GM18511 (cell line): ENCODE measurements around the gene PXK.
A peak's percentile ranks its signal among the peaks of the same experiment; 100 is the strongest.

Experiments used
- ATAC-seq: cut with Tn5 transposase; IDR thresholded peaks from one replicate; pipeline ENCODE4 v1.9.1; 2021; ENCODE audit warnings: mild to moderate bottlenecking, moderate library complexity; ENCODE audit not compliant: unreplicated experiment

Gene PXK

DNA sequence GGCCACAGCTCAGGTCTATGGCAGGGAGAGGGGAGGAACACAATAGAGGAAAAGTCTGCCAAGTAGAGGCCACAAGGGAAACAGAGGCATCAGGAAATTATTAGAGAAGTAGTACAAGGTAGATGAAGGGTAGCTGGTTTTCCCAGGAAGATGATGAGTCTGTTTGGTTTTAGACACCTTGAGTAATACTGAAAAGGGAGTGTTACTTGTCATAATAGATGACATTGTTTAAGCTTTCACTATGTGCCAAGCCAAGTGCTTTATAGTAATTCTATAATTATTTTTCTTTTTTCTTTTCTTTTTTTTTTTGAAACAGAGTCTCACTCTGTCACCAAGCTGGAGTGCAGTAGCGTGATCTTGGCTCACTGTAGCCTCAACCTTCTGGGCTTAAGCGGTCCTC is 13.7 kb downstream of the PXK start:
- ATAC-seq = no peak

DNA sequence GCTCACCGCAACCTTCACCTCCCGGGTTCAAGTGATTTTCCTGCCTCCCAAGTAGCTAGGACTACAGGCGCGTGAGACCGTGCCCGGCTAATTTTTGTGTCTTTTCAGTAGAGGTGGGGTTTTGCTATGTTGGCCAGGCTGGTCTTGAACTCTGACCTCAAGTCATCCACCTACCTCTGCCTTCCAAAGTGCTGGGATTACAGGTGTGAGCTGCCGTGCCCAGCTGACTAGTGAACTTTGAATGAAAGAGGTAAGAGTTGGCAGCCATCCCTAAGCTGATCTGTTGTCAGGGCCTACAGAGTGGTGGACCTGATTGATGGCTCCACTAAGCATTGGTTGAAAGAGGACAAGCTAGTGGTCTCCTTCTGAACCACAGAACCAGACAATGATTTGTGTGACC is 15.3 kb downstream of the PXK start:
- ATAC-seq = no peak

DNA sequence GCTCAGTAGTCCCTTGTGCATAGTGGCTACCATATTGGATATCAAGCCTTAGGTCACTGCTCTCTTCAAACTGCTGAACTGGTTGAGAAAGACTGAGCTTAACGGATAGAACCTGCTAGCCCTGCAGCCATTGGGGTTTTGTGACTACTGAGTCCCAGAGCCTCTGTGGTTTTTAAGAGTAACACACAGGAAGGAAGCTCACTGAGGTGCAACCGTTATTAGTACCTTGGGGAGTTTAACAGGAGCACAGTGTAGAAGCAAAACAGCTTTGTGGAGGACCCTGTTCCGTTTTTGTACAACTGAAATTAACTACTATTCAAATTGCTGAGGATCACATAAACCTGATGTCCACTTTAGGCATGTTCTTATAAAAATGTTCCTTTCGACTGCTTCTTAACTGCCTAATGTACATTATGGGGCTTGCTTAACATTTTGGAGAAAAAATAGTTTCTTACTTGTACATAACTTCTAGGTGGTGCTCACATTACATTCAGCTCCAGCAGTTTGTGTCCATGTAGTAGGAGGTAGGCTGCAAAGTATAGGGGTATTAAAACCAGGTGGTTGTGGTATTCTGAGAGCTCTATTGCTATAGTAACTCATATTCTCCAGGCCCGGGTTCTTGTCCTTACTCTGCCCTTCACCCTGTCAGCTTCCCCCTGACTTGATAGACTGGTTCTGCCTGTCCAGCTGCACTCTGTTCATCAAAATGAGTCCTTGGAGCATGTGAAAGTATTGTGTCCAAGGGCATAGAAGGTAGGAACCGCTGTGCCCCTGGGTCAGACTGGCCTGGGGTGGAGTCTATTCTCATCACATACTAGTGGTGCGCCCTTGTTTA is 17.3 kb downstream of the PXK start:
- peak; percentile 78 for ATAC-seq

DNA sequence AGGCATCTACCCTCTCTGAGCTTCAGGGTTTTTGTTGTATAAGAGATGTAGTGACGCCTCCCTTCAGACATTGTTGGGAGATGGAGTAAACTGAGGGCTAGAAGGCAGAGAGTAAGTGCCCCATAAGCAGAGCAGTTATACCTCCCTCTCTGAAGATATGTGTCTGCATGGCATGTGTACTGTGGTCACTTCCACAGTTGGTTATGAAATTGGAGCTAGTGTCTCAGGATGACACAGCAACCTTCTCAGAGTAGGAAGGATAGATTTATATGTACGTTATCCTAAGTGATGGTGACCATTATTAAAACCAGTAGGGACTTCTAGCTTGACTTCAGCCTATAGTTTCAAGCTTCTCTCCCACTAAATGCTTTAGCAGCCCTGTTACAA is 17.9 kb downstream of the PXK start:
- ATAC-seq = no peak

DNA sequence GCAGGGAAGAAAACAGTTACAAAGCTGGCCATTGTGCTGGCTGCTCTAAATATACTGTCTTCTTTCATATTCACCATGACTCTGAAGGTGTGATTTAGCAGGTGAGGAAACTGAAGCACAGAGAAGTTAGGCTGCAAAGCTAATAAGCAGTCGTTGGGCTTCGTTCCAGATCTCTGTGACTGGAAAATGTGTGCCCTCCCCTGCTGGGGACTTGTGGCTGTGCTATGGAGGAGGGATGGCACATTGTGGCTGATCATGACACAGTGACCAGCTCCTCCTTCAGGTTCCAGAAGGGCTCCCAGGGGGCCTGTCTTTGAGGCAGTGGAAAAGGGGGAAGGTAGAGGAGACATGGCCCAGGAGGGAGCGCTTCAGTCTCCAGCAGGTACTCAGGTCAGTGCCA is 19.2 kb downstream of the PXK start:
- ATAC-seq = no peak

DNA sequence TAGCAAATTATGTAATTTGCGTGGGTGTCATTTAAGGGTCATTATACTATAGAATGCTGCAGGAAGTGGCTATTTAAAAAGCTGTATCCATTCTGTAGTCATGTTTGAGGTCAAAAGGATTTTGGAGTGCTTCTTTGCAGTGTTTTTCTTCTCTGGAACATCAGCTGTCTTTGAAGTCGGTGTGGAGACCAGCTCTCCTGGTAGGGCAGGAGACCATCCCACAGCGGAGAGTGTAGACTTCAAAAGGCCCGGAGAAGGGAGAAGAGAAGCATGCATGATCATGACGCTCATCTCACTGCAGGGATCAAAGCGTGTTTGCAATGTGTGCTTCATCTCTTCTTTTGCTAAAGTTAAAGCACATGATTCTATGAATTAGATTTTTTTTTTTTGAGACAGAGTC is 19.9 kb downstream of the PXK start:
- ATAC-seq = no peak

DNA sequence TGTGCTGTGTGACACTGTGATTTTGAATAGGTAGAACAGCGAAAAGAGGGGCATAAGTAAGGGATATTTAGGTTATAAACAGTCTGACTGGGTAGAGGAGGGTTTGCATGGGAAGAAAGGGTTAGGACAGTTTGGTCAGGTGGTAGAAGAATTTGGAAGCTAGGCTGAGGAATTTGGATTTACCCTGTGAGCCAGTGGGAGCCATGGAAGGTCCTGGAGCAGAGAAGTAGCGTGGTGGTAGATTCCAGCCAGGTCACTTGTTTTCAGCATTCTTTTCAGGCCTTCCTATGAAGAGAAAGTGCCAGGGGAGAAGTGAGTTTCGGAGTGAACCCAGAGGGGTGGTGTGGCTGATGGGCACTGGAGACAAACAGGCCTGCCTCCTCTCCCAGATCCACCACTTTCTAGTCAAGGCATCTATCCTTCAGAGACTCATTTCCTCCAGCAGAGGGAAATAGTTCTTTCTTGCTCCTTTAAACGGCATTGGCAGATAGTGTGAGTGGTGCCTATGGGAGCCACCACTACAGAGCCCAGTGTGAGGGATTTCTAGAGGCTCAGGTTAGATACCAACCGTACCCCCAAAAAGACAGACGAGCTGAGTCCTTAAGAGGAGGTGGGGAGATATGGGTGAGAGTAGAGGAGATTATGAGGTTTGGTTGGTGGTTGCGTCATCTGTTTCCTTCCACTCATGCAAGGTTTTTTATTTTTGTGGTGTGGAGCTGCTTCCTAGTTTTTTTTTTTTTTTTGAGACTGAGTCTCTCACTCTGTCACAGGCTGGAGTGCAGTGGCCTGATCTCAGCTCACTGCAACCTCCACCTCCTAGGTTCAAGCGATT is 21.2 kb downstream of the PXK start:
- ATAC-seq = no peak

DNA sequence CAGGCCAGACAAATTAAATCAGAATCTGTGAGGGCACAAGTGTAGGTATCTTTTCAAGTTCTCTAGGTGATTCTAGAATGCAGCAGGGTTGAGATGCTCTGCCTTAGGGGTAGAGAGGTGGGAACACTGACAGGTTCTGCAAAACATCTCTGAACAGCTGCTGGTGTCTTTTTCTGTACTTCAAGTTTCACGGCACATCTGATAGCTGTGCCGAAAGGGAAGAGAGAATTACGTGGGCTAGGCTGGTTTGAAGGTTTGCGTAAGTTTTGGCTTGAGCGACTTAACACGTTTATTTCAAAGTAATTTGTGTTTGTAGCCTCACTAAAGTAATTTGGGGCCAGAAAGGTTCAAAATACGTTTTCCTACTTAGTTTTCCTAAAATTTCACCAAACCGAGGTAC is 22.5 kb downstream of the PXK start:
- peak; percentile 65 for ATAC-seq

DNA sequence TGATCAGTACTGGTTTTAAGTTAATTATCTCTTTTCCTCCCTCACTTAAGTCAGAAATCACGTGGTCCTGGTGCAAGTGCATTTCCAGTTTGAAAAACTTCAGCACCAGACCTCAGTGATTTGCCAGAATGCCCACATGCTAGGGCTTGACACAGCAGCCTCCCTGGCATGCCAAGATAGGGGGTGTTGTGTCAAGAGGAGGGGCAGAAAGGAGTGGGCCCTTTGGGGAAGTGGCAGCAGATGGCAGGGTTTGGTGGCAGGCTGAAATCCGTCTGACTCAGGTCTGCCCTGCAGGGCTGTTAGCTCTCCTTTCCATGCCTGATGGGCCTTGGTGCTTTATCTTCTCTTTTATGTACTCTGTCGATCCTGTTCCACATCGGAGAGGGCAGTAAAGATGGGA is 23.4 kb downstream of the PXK start:
- no peak for ATAC-seq

DNA sequence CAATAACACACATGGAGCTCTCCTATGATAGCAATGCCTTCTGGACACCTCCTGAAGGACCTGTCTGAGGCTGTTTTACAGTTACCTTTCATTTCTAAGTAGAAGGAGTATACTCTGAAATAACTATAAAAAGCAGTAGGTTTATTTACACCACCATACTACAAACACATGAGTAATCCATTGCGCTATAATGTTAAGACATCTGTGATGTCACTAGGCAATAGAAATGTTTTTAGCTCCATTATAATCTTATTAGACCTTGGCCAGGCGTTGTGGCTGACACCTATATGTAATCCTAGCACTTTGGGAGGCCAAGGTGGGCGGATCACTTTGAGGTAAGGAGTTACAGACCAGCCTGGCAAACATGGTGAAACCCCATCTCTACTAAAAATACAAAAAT is 24.7 kb downstream of the PXK start:
- no peak for ATAC-seq

DNA sequence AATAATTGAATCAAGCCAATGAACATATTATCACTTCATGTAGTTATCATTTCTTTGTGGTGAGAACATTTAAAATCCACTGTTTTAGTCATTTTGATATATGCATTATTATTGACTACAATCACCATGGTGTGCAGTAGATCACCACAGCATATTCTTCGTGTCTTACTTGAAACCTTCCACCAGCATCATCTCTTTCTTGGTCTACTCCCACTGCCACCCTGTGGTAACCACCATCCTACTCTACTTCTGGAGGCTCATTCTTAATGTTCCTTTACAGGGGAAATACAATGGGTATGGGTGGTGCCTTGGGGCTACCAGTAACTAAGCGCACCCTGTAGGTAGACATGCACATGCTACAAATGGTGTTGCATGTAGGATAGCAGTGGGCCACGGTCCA is 25.4 kb downstream of the PXK start:
- no peak for ATAC-seq

DNA sequence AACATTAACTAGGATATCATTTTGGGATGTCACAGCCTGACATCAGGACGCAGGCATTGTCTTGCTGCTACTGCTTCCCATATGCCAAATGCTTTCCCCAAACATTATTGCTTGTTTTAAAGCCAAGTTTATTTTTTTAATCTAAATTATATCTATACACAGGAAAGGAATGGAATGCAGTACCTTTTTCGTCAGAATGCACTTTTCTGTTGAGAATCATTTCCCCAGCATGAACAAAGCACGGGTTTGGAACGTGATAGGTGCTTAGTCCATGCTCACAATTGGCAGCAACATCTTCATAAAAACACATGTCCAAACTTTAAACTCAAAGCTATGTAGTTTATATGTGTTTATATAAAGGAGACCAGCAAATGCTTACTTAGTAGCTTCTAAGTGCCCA is 26.1 kb downstream of the PXK start:
- no peak for ATAC-seq

DNA sequence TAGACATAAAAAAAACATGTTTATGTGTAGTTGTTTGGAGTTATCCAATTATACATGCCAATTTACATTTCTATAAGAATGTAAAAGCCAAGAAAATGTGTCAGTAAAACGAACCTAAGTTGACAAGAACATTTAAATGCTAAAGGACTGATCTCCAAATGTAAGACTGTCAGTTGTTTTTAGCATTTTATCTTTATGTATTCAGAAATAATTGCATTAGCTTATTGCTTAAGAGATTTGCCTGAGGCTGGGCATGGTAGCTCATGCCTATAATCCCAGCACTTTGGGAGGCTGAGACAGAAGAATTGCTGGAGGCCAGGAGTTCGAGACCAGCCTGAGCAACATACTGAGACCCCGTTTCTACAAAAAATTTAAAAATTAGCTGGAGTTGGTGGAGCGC is 26.9 kb downstream of the PXK start:
- no peak for ATAC-seq

DNA sequence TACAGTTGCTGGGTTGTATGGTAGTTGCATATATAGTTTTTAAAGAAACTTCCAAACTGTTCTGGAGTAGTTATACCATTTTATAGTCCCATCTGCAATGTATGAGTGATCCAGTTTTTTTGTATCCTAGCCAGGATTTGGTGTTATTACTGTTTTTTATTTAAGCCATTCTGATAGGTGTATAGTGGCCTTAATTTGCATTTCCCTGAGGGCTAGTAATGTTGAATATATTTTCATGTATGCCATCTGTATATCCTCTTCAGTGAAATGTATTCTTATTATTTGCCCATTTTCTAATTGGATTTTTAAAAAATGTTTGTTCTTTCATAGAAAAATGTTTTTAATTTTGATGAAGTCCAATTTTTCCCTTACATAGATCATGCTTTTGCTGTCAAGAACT is 29.2 kb downstream of the PXK start:
- ATAC-seq = no peak

DNA sequence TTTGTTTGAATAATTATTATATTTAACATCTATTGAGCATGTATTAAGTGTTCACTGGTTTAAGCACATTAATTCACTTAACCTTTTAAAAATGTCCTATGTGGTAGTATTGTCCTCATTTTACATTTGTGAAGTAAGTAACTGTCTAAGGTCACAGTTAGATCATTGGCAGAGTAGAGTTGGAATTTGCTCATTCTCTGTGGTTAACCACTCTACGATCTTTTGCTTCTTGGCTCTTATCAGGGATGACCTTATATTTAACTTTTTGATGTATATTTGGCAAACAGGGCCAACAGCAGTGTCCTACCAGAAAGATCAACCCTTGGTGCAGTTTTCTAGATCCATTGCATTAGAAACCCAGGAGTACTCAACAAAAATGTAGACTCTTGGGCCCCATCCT is 34.0 kb downstream of the PXK start:
- ATAC-seq = no peak

DNA sequence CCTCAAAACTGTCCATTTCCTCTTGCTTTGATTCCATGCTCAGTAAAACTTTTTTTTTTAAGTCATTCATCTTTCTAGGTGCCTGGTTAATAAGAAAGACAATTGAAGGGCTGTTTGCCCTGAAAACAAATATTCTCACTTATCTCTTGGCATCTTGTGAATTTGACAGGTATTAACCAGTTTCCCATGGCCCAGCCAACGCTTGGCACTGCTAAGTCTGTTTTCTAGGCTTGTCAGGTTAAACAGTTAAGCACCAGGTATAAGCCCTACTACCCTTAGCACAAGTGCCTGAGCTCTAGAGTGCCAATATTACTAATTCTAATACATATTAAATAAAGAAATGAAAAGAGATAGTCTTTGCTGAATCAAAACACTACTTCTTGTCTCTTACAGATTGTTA is 36.3 kb downstream of the PXK start:
- no peak for ATAC-seq

DNA sequence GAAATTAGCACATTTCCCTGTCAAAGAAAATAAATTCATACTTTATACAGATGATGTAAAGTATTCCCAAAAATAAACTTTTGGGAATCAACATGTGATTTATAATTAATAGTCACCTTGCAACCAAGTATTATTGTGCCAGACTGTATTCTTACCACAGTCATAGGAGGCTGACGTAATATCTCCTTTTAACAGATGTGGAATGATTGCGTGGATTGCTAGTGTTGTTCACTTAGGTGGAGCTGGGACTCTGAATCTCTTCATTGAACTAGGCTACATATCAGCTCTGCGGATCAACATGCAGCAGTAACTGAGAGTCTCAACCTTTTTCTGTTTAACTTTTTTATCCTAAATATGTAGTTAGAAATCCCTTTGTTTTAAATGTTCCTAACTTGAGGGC is 37.2 kb downstream of the PXK start:
- ATAC-seq = no peak

DNA sequence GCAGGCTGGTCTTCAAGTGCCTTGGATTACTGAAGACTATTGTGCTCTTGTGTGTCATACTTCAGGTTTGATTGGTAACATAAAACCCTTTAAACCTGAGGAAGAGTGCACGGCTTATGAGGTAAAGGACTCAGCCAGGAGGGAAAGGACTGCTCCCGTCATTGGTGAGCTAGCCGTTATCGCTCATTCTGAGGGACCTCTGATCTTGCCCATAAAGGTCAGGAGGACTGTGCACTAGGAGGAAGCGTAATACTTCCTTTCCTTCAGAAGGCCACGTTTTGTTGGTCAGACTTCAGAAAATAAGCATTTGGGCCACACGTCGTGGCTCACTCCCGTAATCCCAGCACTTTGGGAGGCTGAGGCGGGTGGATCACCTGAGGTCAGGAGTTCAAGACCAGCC is 37.7 kb downstream of the PXK start:
- no peak for ATAC-seq

DNA sequence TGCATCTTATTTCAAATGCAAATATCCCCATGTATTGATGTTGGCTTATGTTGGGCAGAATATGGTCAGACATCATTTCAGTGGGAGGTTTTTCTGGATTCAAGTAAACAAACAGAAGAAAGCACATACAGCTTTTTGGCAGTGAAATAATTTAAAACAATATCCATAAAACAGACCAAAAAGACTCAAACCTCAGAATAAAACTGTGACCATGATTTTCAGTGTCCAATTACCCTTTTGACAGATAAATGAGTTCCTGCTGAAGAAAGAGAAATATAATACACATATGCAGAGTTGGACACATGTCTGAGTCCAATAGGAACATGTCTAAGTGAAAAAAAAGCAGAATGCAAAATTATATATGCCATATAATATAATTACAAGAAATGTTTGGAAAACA is 39.1 kb downstream of the PXK start:
- no peak for ATAC-seq

DNA sequence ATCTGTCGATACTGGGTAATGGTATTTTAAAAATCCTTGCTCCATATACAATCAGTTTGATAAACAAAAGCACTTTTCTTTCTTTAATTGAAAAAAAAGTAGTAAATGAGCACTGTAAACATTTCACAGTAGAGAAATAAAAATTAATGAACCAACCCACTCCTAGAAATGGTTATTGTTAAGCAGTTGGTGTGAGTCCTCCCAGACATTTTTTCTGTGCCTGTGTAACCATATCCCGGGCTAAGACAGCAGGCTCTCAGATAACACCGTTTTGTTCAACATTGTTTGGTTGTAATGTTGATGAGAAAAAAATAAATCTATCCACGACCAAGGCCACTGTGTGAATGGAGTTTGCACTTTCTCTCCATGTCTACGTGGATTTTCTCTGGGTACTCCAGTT is 42.6 kb downstream of the PXK start:
- ATAC-seq = no peak

DNA sequence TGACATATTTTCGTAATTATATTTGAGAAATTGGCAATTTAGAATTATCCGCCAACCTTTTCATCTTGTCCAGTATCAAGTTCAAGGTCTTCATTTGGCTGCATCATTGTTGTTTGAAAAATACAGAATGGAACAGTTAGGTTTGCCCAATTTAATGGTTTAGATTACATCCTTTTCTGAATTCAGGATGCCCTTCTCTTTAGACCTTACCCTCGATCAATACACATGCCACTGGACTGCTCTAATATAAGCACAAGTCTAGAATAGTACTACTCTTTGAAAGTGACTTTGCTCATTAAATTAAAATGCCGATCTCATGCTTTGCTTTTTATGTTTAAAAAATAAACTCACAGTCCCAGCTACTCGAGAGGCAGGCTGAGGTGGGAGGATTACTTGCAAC is 44.5 kb downstream of the PXK start:
- ATAC-seq = no peak

DNA sequence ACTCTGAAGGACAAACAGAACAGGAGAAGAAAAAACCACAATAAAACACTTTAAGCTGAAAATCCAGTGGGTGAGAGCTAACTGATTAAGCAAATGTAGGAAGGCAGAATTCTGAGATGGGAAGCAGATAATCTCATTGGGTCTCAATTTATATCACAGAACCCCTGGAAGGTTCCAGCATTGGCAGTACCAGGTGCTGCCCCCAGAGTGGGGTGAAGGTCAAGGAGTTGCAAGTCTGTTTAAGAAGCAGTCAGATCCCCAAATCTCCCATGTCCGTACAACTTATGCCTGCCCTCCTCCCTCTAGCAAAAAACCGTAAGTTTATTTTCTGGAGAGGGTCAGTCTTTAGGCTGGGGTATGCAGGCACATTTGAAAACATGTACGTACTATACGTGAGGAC is 45.1 kb downstream of the PXK start:
- no peak for ATAC-seq
